Skin of body (tissue), 2 donors: ENCODE measurements around the gene SLC19A1. TPM values are rescaled to one million over a fixed set of nuclear protein-coding genes. Genes with fewer than 3 reads are reported as not detected.
"Not testable (repeated sequence)": the region's sequence is repeated elsewhere in the genome, so short reads cannot be mapped to it uniquely, and the experiment has no call there.

Experiments
- DNase-seq: peaks from one replicate; lab custom pipeline; 2025; lab: John Stamatoyannopoulos, UW
- total RNA-seq: library from RNA; depleted of rRNA; stranded (reverse); fragments of >200 nt; gene quantifications from one replicate; pipeline ENCODE4 v1.2.3, GENCODE V29; 2014

Gene SLC19A1
- total RNA-seq, 1 donor from 2014 or later = 7.7 TPM

DNA sequence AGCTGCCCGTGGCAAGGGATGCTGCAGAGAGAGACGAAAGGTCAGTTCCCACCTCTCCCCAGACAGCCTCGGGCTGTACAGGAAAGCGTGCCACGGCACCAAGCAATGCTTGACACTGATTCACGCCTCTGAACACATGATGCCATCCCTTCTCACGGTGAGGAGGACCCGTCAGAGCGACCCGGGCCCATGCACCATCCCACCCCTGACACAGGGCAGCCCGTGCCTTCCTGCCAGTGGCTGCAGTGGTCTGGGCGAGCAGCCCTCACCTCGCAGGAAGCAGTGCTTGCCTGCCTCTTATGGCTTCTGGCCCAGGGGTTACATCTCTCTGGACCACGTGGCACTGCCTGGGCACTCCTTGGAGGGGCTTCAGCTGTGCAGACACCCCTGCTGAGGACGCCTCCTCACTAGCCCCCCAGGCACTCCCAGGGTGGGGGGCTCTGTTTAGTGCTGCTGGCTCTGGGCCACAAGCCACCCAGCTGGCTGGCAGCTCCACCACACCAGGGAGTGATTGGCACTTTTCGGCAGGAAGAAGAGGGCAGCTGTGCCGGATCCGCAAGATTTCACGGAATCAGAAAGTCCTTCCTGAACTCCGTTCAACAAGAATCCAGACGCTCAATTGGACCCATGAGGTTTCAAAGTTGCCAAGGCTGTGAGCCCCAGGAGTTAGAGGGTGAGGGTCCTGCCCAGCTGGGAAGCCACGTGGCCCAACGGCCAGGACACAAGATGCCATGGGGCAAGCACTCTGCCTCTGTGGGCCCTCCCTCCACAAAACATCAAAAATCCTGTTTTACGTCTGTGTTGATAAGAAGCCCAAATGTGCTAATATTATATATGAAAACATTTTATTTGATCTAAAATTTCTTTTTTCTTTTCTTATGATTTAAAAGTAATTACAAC is 34.8 kb upstream of the SLC19A1 start:
- DNase-seq = no peak

DNA sequence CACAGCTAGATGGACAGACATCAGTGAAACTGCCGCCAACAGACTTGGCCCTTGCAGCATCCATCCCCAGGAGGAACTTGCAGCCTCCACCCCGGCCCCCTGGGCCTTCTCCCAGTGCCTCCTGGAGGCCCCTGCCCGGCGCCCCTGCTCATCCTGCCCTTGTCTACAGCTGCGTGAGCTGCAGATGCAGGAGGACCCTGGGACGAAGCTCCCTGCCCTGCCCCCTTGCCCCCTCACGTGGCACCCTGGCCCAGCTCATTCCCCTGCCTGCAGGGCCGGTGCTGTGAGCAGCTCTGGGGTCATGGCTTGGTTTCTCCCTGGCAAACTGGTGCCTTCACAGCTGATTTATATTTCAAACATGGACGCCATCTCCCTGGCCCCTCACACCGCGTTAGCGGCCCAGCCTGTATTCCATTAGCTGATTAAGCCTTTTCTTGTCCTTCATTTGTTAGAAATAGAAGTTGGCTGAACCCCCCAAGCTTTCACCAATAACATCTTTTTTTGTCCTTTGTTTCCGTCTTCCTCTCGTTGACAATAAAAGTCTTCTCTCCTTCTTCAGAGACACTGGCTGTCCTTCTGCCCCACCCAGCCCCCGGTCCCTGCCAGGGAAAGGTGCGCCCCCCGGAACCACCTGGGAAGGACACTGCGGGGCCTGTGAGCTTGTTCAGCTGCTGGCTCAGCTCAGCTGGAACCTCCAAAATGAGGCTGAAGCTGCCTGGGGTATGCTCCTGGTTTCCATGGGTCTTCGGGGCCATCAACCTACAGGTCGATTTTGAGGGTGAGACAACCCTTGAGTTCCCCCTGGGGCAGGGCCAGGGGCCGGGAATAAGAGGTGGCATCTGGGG is 34.0 kb upstream of the SLC19A1 start:
- no peak for DNase-seq

- DNase-seq = no peak
Measured at GRCh38 chr21:45575304-45575992, 33.2 kb upstream of the SLC19A1 start.

GRCh38 chr21:45574691-45575090 is 32.5 kb upstream of the SLC19A1 start:
- DNase-seq = no peak

GRCh38 chr21:45574081-45574501 is 31.9 kb upstream of the SLC19A1 start:
- DNase-seq = no peak

DNA sequence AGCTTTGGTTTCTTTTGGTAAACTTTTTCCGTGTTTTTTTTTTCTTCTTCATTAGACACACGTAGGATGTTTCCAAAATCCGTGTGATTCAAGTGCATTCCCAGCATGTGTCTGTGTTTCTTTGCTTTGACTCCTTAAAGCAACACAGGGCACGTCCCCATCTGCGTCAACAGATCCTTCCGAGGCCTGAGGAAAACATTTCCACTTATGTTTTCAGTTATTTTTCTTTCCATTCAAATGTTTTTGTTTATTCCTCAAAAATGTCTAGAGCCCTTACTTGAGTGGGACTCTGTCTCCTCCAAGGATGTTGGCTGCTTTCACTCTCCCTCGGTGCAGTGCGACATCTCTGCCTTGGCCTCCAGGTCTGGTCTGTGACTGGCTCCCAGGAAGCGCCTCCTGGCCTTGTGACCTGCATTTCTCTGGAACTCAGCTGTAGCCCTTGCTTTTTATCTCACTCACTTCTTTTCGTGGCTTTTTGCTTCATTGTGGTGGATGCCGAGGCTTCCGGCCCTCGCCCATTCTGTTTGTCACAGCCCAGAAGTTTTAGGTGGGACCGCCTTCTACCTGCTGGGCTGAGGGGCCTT is 31.3 kb upstream of the SLC19A1 start:
- peak; percentile 81 for DNase-seq

DNA sequence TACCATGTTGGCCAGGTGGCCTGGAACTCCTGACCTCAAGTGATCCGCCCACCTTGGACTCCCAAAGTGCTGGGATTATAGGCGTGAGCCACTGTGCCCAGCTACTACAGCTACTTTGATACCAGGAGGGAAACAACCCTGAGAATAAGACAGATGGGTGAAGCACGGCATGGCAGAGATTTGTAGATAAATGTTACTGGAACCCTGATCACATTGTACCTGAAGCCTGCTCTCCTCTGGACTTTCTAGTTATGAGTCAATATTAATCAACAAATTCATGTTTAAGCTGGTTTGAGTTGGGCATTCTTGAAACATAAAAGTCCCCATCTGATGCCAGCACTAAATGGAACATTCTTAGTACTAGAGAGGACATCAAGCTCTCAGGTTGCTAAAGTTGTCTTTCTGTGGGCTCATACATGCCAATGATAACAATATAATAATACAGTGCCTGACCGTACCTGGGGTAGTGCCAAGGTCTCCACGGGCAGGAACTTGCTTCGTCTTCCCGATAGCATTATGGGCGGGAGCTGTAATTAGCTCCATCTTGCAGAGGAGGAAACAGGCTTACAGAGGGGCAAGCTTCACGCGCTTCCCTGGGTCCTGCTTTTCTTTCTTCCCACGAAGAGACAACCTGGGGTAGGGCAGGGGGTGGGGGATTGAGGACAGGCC is 30.7 kb upstream of the SLC19A1 start:
- DNase-seq = no peak

DNA sequence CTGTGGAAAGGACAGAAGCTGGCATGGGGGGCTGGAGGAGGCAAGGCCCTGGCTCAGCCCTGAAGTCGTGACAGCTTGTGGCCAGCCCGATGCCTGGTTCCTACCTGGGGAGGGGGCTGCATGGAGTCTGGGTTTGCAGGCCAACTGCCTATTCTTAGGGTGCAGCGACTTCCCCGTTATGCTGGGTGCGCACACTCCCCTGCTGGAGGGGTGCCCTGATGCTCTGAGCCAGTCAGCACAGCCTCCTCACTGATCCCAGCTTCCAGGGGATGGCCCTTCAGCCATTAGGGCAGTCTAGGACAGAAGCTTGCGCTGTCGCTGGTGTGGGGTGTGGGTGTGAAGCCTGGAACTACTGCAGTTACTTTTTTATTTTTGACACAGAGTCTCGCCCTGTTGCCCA is 30.0 kb upstream of the SLC19A1 start:
- no peak for DNase-seq

GRCh38 chr21:45571641-45572040 is 29.4 kb upstream of the SLC19A1 start:
- no peak for DNase-seq

DNA sequence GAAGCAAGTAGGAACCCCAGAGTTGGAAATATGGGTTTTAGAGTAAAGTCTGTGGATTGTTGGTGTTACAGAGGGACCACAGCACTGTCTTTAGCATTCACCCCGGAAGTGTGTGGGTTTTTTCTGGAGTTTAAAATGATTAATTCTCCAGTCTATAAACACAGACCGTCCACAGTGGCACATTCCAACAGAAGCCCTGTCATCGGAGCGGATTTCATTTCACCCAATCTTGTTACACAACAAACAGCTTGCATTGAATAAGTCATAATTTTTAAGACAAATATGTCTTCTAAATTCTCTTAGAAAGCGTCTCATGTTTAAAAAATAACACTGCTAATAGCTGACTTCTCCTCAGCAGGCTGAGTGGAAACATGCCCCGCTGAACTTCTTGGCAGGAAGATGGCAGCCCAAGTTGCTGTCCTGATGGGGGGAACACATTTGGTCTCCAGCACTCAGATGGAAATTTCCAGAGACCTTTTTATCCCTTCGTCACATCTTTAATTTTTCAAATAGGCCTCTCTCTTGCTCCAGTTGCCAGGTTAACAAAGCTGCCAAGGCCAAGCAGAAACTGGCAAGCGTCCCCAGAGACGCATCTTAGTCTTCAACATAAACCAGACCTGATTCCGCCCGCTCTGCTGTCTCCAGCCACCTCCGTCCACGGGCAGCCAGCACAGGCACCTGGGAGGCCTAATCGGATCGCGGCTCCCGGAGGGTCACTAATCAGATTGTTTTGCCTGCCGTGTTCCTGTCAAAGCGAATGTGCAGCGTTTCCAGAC is 28.8 kb upstream of the SLC19A1 start:
- peak; percentile 78 for DNase-seq

DNA sequence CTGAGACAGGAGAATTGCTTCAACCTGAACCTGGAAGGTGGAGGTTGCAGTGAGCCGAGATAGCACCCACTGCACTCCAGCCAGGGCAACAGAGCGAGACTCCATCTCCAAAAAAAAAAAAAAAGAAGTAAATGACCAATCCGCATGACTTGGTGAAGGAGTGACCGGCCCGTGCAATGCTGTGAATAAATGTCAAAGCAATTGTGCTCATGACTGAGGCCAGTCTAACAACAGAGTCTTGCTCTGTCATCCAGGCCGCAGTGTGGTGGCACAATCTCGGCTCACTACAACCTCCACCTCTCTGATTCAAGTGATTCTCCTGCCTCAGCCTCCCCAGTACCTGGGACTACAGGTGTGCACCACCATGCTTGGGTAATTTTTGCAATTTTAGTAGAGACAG is 27.8 kb upstream of the SLC19A1 start:
- DNase-seq = no peak

- no peak for DNase-seq
Measured at GRCh38 chr21:45568383-45568782, 26.1 kb upstream of the SLC19A1 start.

DNA sequence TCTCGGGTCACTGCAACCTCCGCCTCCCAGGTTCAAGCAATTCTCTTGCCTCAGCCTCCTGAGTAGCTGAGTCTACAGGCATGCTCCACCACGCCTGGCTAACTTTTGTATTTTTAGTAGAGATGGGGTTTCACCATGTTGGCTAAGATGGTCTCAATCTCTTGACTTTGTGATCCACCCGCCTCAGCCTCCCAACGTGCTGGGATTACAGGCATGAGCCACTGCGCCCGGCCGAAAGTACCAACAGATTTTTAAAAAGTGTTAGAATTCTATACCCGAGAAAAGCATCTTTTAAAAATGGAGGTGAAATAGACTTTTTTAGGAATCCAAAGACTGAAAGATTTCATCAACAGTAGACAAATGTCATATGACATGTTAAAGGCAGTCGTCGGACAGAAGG is 21.9 kb upstream of the SLC19A1 start:
- not testable (repeated sequence) for DNase-seq

DNA sequence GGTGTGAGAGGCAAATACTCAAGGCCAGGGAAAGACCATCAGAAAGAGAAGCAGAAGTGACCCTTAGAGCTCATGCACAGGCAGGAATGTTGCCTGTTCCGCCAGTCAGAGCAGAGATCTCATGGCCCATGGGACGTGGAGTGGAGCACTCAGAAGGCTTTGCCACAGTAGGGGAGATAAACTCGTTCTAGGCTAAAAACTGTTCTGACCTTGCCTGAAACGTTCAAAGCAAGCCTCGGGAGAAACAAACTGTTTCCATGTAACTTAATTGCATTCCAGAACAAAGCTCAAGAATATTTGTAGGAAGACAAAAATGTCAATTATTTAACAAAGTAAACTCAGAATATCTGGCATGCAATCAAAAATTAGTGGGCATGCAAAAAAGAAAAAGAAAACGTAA is 20.7 kb upstream of the SLC19A1 start:
- DNase-seq = no peak

- no peak for DNase-seq
Measured at GRCh38 chr21:45562402-45562801, 20.2 kb upstream of the SLC19A1 start.

GRCh38 chr21:45561241-45561640 is 19.0 kb upstream of the SLC19A1 start:
- not testable (repeated sequence) for DNase-seq

DNA sequence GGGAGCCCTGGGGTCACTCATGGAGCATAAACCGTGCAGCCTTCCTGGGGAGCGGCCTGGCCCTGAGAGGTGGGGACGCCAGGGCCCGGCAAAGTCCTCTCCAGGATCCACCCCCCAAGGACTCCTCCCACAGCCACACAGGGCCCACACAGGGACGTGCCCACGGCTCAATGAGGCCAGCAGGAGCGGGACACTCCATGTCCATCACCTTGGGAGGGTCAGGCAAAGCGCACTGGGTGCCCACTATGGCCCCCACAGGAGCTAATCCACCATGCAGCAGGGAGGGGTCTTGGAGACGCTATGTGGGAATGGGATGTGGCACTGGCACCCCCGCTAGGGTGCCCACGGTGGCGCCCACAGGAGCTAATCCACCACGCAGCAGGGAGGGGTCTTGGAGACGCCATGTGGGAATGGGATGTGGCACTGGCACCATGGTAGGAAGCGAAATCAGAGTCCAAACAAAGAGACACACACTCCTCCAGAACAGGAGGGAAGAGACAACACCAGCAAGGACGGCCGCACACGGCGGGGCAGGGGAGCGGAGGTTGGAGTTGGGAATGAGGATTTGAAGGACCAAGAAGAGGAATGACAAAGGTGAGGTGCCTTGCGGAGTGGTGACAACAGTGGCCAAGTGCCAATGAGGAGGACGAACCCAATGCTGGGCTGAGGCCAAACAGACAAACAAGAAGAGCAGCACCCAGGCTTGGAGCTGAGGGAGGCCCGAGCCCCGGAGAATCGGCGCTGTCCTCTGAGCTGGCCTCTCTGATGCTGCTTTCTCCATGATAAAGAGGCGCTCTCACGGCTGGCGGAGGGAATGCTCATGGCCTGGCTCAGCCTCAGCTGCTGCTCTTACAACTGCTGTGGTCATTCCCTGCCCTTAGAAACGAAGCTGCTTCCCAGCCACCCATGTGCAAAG is 18.1 kb upstream of the SLC19A1 start:
- DNase-seq = no peak

DNA sequence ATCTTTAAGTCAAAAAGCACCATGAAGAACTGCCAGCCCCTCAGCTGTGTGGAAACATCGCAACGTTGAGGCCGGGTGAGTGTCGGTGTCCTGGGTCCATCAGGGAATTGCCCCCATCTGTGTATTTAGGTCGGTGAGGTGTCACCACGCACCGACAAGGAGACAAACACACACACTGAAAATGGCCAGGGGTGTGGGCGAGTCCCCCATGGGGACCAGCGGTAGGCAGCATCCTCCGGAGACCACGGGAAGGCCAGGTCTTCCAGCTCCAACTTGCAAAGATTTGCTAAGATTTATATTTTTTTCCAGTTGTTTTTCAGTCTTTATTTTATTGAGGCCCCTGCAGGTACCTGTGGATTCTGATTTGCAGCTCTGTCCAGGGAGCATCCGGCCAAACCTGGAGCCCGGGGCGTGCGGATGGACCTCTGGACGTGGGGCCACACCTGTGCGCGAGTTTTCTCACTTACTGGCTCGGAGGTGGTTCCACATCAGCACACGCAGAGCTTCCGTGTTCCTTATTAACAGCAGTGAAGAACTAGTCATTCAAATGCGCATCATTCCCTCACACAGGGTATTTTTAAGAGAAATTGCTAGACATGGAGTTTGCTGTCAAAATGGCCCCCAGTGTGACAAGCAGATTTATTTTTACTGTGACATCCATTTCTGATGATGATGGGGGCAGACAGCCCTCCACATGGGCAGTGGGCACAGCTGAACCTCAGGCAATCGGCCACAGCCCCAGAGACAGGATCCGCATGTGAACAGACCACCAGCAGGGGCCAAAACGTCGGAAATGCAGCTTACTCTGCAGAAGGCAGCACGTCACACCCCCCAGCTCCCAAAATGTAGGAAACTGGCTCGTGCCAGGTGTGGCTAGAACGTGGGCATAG is 17.2 kb upstream of the SLC19A1 start:
- DNase-seq = no peak
